Kidney (tissue), 14 donors: ENCODE measurements around the gene KIF6. TPM values are rescaled to one million over a fixed set of nuclear protein-coding genes. Genes with fewer than 3 reads are reported as not detected.

ENCODE experiments used
- DNase-seq, 5 donors: peaks; one replicate each; pipeline ENCODE4 v3.0.0-alpha.2; 2013 to 2020
- FAIRE-seq: peaks from 2 replicates; lab custom pipeline; 2012; peaks lifted over from hg19 to GRCh38; lab: Jason Lieb, UNC
- H3K27ac ChIP-seq, 2 donors: one replicate each; pipeline ENCODE4 v1.7.0; 2013; ENCODE audit warnings: low read depth in 2 of 2, low read length in 2 of 2, inconsistent platforms in 1 of 2
- H3K27me3 ChIP-seq: one replicate; pipeline ENCODE4 v1.7.1; 2013; ENCODE audit warnings: low read length, inconsistent platforms; ENCODE audit not compliant: control insufficient read depth, insufficient read depth
- H3K36me3 ChIP-seq, 3 donors: one replicate each; pipeline versions ENCODE4 v1.7.0 to v1.7.1; 2013; ENCODE audit warnings: low read length in 3 of 3, control low read depth in 1 of 3, inconsistent platforms in 1 of 3; ENCODE audit not compliant: insufficient read depth in 3 of 3, control insufficient read depth in 2 of 3
- H3K4me1 ChIP-seq, 3 donors: one replicate each; pipeline versions ENCODE4 v1.7.0 to v1.7.1; 2013; ENCODE audit warnings: low read length in 3 of 3, inconsistent platforms in 1 of 3, low read depth in 1 of 3; ENCODE audit not compliant: control insufficient read depth in 2 of 3, insufficient read depth in 2 of 3
- H3K4me3 ChIP-seq, 3 donors: one replicate each; pipeline versions ENCODE4 v1.7.0 to v1.8.1; 2013; ENCODE audit warnings: low read length in 3 of 3, control low read depth in 1 of 3, inconsistent platforms in 1 of 3
- H3K9ac ChIP-seq, 3 donors: one replicate each; pipeline versions ENCODE4 v1.7.0 to v1.7.1; 2013; ENCODE audit warnings: low read length in 3 of 3, control low read depth in 1 of 3, inconsistent platforms in 1 of 3
- H3K9me3 ChIP-seq, 3 donors: one replicate each; pipeline versions ENCODE4 v1.7.0 to v1.7.1; 2013; ENCODE audit warnings: low read length in 3 of 3, control low read depth in 1 of 3, inconsistent platforms in 1 of 3; ENCODE audit not compliant: control insufficient read depth in 2 of 3, insufficient read depth in 1 of 3
- CTCF ChIP-seq: IDR thresholded peaks from 3 replicates; pipeline ENCODE4 v1.5.1; 2012; ENCODE audit warnings: mild to moderate bottlenecking, moderate library complexity, borderline replicate concordance; ENCODE audit not compliant: insufficient read depth; ENCODE audit errors: extremely low read depth
- intact Hi-C: fragments of 100-400 bp; cut with DNase I; formaldehyde crosslinking; loops from one replicate; pipeline ENCODE4 v1.11.1; 2022
- polyA plus RNA-seq: library from polyadenylated mRNA; stranded (reverse); fragments of 350-450 nt; fragmentation: Illumina TruSeq; extraction: RNeasy Lipid Tissue Mini Kit (QIAGEN cat#74804); gene quantifications from one replicate; pipeline ENCODE4 v1.2.3, GENCODE V29; 2014; ENCODE audit warnings: low read depth, low replicate concordance; ENCODE audit not compliant: insufficient read depth
- total RNA-seq: library from RNA; stranded (reverse); fragmentation: NEBNext Ultra II Directional; extraction: Animal tissue kit (Norgen Biotek cat#: 25700); gene quantifications from one replicate; pipeline ENCODE4 v1.2.1, GENCODE V29; 2021
- donor health status: control.
- donor health status: control.
- donor health status: control.
- donor health status: control.
- donor health status: control.
- donor health status: DM: yes; HTN: yes; CAD: no.
- donor health status: Normal renal cell carcinoma (clear cell type).

Gene KIF6
- total and polyA plus RNA-seq, 2 donors from 2014 or later: 1.7 to 2.9 TPM

DNA sequence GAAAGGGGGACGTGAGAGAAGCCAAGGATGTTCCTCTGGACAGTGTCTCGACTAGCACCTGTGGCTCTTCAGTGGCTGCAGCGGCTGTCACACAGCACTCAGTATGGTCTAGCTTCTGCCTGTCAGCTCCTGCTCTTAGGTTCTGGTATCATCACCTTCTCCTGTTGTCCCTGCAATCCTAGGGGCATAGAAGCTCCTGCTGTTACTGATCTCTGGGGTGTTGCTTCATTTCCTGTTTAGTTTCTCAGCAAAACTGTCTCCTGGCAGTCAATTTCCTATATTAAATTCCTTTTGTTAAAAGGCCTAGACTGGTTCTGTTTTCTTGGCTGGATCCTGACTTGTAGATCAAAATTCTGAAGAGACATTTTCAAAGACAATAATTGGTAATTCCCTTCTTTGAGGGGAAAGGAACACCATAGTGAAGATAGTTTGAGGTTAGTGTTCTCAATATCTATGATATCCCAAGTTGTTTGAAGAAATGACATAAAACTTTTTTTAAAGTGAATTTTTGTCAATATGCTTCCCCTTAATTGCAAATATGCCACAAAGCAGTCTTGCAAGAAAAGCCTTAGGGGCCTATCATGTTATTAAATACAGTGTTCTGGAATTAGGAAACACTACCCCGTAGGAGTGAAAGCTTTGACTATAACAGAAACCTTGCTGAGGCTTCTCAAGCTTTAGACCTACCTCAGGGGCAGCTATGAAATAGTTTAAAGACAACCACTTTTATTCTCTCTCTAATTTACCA lies 148.5 kb downstream of the KIF6 start:
- H3K9ac ChIP-seq: no peak overlapping the region
- peaks cover 0 to 4% (median 0%) of the 10 kb centered on the region in 3 donors for H3K9me3 ChIP-seq
- no peaks in the 10 kb centered on the region for H3K4me1 ChIP-seq
- no peak overlapping the region for H3K27ac ChIP-seq
- intact Hi-C loops: no loop called here
- H3K4me3 ChIP-seq: no peak overlapping the region
- no peak for FAIRE-seq
- TF ChIP-seq CTCF: no peak
- no peaks in the 10 kb centered on the region for H3K36me3 ChIP-seq
- H3K27me3 ChIP-seq: no peaks in the 10 kb centered on the region
- DNase-seq: no peak

GRCh38 chr6:39574991-39575390 lies 150.2 kb downstream of the KIF6 start:
- TF ChIP-seq CTCF: no peak
- Histone ChIP-seq H3K27ac (no peak overlapping the region), H3K9ac (no peak overlapping the region), H3K9me3 (peaks cover 0 to 4% (median 0%) of the 10 kb centered on the region in 3 donors), H3K4me3 (no peak overlapping the region), H3K4me1 (no peaks in the 10 kb centered on the region), H3K36me3 (no peaks in the 10 kb centered on the region), H3K27me3 (no peaks in the 10 kb centered on the region)
- DNase-seq: no peak
- no peak for FAIRE-seq
- intact Hi-C loops: no loop called here

- H3K36me3 ChIP-seq: no peaks in the 10 kb centered on the region
- H3K27me3 ChIP-seq: no peaks in the 10 kb centered on the region
- intact Hi-C loops: no loop called here
- H3K9me3 ChIP-seq: peaks cover 0 to 4% (median 0%) of the 10 kb centered on the region in 3 donors
- DNase-seq: no peak
- H3K4me1 ChIP-seq: no peaks in the 10 kb centered on the region
- H3K4me3 ChIP-seq: no peak overlapping the region
- TF ChIP-seq CTCF: no peak
- no peak overlapping the region for H3K9ac ChIP-seq
- H3K27ac ChIP-seq: no peak overlapping the region
- FAIRE-seq: no peak
Measured at GRCh38 chr6:39573541-39573940, 151.7 kb downstream of the KIF6 start.
